NCI-H526 (cell line): Measurements from ENCODE around the gene CDKN1B.

ENCODE experiments used
- DNase-seq, 2 experiments: peaks; one replicate each; lab custom pipeline; 2025; lab: John Stamatoyannopoulos, UW

The CDKN1B gene

GRCh38 chr12:12759234-12759915, 42.2 kb downstream of the CDKN1B start:
- DNase-seq, result no peak

DNA sequence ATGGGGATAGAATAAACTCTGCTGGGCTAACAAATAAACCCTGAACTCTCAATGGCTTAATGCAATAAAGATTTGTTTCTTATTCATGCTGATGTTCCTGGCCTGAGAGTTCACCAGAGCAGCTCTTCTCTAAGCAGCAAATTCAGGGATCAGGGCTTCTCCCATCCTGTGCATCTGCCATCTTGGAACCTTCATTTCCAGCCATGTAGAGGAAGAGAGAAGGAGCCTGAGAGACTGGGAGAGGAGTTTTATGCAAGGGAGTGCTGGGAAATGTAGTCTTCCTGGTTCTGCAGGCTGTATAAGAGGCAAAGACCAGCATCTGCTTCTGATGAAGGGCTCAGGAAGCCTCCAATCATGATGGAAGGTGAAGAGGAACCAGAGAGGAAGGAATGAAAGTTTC, 47.7 kb downstream of the CDKN1B start:
- DNase-seq, result no peak

- DNase-seq, result no peak
Measured at GRCh38 chr12:12770262-12770661, 53.1 kb downstream of the CDKN1B start.
